DMS53 (cell line): ENCODE results near the gene MX2.

Source experiments
- DNase-seq: peaks from one replicate; lab custom pipeline; 2025; lab: John Stamatoyannopoulos, UW

The MX2 gene

DNA sequence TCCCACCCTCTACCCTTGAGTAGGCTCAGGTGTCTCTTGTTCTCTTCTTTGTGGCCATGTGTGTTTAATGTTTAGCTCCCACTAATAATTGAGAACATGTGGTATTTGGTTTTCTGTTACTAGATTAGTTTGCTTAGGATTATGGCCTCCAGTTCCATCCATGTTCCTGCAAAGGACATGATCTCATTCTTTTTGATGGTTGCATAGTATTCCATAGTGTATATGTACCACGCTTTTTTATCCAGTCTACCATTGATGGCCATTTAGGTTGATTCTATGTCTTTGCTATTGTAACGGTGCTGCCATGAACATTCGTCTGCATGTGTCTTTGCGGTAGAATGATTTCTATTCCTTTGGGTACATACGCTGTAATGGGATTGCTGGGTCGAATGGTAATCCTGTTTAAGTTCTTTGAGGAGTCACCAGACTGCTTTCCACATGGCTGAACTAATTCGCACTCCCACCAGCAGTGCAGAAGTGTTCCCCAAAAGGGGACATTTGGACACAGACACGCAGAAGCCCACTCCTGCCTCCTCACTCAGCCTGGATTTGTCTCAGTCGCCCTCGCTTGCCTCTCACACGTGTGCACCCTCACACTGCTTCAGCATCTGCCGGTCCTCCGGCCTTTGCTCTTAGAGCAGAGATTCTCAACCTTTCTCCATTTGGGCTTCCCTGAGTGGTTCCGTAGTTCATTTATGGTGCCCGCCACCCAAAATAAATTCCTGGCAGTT is 3.7 kb downstream of the MX2 start:
- DNase-seq = no peak

DNA sequence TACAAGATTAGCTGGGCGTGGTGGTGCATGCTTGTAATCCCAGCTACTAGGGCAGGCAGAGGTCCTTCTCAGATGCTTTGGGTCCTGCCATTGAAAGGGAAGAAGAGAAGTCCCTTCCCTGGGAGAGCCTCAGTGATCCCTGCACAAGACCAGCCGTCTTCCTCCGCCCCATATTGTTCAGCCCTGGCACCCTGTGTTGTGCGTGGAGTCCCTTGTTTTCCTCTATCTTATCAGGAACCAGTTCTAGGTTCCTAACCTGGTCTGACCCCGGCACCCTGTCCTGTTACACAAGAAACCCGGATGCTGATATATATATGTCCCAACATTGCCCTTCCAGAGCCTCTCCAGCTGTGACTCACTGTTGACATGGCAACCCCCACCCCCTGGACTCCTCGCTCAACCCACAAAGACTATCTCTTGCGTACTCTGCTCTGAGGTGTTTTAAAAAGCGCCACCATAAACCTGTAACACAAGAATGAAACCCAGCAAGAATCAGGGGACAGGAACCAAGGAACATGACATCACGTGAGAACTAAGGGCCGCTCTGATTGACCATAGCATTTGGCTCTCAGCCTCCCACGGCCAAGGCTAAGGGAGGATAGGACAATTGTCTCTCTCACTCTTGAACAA is 4.8 kb downstream of the MX2 start:
- peak; percentile 88 for DNase-seq

DNA sequence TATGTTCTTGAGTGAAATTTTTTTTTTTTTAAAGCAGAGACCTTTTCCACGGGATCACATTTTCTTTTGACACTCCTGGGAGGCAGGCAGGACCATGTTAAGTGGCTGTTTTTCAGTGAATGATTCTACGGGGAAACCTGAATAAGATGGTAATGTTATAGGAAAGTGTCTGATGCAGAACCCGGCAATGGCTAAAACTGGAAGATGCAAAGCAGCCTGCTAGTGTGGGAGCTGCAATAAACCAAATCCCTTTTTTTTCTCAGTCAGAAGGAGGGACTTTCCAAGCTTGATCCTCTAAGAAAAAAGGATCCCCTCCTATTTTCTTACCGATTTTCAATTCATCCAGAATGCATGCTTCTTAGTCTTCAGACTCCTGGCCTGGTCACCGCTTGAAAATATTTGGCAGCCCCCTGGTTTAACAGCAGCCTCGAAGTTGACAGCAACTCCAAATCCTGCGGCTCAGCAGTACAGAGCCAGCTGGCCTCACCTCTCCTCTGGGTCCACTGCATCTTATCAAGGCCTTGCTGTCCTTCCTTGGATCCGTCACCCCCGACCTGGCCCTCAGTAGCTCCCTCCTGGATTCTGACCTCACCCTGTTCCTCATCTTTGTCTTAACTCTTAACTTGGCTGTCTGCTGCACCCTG is 5.6 kb downstream of the MX2 start:
- DNase-seq = peak; percentile 5

DNA sequence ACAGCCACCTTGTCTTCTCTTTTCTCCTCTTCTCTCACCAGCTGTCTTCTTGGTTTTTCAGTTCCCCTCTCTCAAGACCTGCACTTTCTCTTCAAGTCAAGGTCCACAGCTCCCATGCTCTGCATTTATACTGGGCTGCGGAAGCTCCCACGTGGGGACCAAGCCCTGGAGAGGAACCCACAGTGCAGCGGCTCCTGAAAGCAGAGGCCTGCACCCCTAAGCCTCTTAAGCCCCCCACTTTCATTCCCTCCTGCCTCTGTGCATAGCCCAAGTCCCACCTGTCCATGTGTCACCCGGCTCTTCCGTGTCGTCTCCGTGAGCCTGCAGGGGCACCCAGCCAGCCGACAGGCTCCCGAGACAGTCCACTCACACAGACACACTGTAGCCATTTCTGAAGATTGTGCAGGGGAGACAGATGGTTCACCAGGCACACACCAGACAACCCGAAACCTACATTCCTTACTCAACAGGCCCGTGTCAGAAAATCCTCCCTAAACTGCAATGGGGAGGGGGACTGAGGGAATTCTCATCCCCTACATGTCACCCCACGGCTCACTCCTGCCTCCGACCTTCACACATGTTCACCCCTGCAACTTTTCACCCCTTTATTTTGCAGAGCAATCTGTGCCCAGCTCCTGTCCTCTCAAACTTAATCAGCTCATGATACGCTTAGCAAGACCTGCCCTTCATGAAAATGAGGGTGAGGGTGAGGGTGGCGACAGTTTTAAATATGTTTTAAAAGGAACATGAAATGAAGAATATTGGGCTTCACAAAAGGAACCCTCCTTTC is 6.3 kb downstream of the MX2 start:
- DNase-seq = no peak

DNA sequence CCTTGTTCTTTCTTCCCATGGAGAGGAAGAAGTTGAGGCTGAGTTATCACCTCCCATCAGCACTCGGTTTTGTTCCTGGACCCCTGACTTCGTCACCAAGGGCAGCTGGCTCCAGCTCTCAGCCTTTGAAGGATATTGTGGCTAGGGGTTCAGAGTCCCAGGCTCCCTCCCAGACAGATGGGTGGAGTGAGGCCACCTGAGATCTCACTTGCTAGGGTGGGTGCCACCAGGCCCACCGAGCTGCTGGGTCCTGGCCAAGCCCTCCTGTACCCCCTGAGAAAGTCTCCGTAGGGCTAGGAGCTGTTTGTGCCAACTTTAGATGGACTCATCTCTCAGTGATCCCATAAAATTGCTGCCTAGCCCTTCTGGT is 6.9 kb downstream of the MX2 start:
- no peak for DNase-seq

DNA sequence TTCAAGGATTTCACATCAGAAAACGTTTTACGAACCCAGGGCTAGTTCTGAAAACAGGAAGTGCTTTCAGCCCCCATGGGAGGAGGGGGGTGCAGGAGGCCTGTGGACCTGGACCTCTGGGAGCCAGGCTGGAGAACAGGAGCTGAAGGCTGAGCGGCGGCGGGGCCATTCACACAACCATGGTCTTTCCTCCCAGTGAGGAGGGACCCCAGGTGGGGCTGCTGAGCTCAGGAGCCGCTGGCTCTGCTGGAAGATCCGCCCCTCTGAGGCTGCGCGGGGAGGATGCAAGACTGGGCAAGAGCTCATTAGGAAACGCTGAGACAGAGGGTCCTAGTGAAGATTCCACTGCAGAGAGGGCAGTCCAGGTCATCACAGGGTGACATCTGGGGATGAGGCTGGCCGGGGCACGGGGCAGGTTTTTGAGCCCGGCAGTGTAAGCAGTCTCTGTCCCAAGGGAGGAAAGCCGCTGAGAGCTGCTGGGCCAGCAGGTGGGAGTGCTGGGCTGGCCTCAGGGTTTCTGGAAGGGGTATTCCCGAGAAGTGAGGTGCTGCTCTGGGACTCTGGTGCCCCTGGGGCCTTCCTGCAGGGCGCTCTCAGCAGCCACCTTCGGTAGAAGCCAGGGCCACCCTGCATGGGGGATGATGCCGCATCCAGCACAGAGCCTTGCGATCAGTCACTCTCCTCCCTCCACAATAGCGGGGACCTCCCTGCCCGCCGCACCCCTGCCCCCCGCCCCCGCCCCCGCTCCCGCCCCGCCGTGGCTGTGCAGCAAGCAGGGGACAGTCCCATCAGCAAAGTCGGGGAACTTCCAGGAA is 7.5 kb downstream of the MX2 start:
- no peak for DNase-seq

DNA sequence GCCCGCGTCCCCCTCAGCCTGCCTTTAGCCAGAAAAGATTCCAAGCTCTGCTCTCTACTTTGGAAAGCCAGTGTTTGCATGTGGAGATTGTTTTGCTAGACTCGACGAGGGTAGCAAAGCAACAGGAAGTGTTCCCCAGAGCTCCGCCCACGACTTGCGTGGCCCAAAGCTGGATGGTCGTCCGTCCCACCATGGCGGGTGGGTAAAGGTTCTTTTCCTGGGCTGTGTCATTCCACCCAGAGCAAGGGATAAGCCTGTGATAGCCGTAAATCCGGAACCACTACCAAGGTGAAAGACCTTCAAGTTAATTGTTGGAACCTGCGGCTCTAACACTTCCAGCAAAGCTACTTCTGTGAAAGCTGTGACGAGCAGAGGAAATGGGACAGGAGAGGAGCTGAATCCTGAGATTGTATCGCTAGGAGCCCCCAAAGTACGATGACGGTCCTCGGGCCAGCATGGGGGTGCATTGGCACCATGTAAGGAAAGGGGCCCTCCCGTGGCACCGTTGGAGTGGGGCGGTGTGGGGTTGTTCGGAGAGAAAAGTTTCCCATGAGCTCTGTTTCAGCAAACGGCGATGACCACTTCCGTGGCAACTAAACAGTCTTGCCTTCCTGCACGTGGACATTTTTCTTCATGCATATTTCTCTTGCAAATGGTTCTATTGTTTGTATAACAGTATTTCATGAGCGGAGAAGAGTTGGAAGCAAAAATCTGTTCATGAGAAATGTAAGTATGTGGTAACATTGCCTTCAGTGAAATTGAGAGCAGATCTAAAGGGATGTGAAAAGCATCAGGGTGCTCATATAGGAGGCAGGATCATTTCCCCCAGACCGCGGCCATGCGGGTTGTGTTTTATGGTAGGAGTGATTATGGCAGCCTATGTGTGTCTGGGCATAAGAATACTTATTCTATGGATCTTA is 8.4 kb downstream of the MX2 start:
- no peak for DNase-seq

DNA sequence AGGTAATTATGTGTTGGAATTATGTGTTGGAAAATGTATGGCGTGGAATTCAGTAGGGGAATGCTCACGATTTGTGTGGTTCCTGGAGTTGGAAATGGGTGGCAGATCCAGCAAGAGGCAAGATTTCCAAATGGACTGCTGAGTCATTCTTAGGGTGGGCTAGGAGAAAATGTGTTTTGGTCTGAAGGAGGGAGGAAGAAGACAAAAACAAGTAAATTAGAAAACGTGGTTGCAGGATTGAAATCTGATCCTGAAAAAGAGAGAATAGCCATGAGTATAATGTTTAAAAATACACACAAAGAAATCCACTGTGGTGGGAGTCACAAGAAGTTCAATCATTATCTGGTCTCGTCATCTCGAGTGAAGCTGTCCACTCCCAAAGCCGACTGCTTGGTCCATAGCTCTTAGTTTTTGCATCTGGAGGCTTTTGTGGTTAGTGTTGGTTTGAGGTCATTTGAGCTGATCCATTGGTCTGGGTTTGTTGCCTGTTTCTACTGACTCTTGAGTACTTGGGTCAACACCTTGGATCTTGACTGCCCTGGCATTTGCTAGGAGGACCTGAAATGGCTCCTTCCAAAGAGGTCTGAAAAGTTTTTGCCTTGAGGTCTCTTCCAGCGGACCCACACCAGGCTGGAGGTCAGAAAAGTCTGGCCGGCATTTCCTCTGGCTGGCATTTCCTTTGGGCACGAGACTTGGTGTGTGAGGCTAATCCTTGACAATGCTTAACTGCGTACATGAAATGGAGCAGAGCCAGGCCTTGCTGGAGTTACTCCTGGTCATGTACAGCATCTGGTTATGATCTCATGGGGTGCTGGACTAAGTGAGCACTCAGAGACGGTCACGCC is 9.2 kb downstream of the MX2 start:
- no peak for DNase-seq

DNA sequence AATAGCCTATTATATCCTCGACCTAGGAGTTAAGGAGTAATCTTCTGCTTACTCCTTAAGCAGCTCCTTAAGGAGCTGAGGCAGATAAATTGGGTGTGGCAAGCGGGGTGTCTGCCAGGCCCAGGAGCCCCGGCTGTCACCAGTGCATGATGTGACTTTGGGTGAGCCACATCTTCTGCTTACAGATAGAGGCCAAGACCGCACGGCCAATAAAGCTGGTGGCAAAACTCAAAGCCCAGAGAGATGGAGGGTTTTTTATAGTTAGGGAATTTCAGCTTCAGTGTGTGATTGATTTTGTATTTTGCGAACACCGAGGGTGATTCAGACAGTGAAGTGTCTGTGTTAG is 9.8 kb downstream of the MX2 start:
- DNase-seq = no peak

DNA sequence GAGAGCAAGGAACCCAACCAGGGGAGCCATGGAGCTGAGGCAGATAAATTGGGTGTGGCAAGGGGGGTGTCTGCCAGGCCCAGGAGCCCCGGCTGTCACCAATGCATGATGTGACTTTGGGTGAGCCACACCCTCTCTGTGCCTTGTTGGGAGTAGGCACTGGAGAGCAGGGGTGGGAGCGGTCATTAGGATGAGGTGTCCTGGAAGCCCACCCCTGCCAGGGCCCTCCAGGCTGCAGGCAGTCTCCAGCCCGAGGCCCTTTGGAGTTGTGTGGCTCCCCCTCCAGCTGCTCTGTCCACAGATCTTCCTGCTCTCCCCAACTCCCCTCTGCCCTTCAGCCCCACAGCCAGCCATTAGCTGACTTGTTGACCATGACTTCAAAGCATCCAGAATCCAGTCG is 11.4 kb downstream of the MX2 start:
- DNase-seq = no peak

DNA sequence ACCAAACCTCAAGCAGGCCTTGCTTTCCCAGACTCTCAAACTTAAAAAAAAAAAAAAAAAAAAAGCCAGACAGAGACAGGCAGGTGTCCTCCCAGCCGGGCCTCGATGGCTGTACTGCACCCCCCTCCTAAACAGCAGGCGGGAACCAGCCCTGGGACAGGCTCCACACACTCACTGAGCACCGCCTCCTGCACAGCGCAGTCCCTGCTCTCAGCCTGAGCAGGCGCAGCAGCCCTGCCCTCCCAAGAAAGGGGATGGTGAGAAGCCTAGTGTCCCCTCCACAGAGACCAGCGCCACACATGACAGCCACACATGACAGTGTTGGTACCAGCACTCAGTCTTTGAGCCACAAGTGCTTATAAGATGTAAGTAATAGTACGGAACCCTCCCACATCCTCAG is 11.9 kb downstream of the MX2 start:
- no peak for DNase-seq

DNA sequence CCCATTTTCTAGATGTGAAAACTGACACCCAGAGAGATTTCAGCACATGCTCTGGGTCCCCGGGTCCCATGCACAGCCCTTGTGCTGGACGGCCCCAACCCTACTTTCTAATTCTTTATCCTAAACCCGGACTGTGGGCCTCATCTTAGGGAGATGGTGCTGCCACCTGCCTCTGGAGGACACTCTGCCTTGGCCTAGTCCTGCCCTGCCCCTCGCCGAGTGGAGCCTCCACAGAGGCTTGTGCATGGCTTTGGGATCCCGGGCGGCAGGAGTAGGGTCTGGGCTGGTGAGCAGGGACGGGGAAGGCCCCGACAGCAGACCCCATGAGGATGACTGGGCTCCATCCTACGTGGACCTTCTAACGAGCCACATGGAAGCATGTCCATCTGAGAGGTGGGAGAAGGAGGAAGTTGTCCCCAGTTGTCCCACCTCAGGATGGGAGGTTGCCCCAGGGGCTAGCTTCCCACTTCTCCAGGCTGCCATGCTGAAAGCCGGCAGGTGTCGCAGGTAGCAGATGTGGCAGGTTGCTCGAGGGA is 12.4 kb downstream of the MX2 start:
- no peak for DNase-seq

DNA sequence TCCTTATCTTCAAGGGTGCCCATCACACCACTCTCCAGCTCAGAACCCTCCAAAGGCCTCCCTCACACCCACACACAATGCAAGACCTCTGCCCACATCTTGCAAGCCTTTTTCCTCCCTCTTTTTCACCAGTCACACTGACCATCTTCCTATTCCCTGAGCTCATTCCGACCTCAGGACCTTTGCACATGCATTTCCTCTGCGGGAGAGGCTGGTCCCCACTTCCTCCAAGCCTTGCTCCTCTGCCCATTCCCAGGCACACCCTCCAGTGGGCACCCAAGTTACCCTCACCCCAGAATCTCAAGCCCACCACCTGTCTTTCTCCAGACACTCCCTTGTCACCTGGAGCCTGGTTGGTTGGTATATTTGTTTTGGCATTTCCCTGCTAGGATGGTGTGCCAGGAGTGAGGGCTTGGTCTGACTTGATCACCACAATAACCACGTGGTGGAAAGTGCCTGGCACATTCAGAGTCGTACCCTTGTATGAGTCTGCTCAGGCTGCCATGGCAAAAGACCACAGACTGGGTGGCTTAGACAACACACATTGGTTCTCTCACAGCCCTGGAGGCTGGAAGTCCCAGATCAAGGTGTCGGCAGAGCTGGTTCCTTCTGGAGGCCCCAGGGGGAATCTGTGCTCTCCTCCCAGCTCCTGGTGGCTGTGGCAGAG is 13.2 kb downstream of the MX2 start:
- no peak for DNase-seq

DNA sequence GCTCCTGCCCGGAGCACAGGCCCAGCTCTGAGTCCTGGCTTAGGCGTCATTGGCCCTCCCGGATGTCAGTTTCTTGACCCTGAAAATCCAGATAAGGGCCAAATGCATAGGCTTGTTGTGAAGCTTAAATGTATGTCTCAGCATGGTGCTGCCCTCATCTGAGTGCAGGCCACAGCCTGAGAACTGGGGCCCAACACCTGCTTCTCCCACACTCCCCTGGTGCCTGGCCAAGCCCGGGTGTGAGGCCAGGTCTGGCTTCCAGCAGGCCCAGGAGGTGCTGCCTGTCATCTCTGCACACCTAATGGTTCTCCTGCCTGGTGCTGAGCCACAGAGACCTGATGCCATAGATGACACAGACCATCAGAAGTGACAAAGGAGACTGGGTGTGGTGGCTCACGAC is 14.0 kb downstream of the MX2 start:
- no peak for DNase-seq

DNA sequence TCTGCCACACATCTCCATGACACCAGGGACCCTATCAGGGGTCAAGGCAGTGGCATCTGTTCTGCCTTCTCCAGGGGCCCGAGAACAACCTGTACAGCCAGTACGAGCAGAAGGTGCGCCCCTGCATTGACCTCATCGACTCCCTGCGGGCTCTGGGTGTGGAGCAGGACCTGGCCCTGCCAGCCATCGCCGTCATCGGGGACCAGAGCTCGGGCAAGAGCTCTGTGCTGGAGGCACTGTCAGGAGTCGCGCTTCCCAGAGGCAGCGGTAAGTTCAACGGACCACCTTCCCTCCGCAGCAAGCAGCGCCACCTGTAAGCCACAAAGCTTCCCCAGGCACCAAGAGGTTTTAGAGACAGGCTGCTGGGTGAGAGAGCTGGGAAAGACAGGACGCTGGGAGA is 15.9 kb downstream of the MX2 start:
- no peak for DNase-seq

DNA sequence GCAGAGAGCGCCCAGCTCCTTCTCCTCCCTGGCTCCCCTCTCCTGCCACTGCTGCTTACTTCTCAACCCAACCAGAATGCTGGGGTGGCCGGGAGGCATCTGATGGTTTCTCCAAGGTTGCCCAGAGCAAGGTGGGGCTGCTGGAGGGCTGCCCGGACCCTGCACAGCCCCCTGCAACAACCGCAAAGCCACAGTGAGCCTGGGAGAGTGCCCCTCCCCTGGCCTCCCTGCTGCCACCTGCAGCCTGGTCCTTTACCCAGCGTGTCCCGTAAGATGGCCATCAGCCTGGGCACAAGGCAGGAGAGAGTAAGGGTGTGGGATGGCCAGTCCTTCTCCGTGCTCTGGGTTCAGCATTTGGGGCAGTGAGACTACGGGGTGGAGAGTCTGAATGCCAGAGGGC is 17.0 kb downstream of the MX2 start:
- no peak for DNase-seq

DNA sequence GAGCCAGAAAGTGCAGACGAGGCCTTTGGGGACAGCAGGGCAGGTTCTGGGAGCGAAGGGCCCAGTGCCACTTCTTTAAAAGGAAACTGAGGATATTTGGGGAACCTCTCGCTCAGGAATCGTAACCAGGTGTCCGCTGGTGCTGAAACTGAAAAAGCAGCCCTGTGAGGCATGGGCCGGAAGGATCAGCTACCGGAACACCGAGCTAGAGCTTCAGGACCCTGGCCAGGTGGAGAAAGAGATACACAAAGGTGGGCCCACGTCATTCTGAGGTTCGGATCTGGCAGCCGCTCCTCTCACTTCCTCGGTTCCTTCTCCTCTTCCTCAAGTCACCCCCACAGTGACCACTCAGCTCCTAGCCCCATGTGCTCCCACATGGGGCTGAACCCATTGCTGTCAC is 18.1 kb downstream of the MX2 start:
- DNase-seq = no peak

DNA sequence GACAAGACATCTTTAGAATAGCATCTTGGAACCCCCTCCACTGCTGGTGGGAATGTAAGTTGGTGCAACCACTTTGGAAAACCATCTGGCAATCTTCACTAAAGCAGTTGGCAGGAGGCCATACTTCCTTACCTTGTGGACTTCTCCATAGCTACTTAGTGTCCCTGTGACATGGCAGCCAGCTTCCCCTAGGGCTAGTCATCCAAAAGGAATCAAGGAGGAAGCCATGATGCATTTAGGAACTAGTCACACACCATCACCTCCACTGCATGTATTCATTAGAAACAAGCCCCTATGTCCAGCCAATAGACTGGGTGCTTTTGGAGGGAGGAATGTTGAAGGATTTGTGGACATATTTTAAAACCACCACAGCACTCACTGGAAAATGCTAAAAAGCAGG is 19.9 kb downstream of the MX2 start:
- DNase-seq = no peak
